K562 (cell line): ENCODE measurements around the gene DHRS12. TPM values are rescaled to one million over a fixed set of nuclear protein-coding genes. Genes with fewer than 3 reads are reported as not detected.

Experiments used
- ATAC-seq: fragments of 200-7000 bp; cut with Tn5 transposase; 3 replicates; pipeline ENCODE4 v1.9.1; 2020; ENCODE audit warnings: moderate library complexity
- BruUV-seq: library from RNA; stranded (reverse); fragments of 400-500 nt; replicated peaks from 2 replicates; lab custom pipeline; 2021; lab: Mats Ljungman, UMichigan
- CTCF ChIA-PET: fragments of 300-600 bp; formaldehyde crosslinking; extraction: SDS; loops from one replicate; lab custom pipeline; 2021; ENCODE audit warnings: low intra/inter-chr PET ratio; lab: Yijun Ruan, JAX
- POLR2A ChIA-PET: fragments of 300-600, 350-650 bp; sonication (Branson Sonifier 250); formaldehyde crosslinking; extraction: SDS; loops from one replicate; lab custom pipeline; 2021; ENCODE audit warnings: antibody characterized with exemption, inconsistent platforms; lab: Yijun Ruan, JAX
- DNase-seq, 4 experiments: peaks; one replicate each; pipeline versions ENCODE4 v3.0.0 to v3.0.0-alpha.2; 2011 to 2018; ENCODE audit warnings: low spot score in 3 of 4, mixed read lengths in 3 of 4; ENCODE audit errors: extremely low read depth in 1 of 4
- FAIRE-seq: peaks from 2 replicates; lab custom pipeline; 2011; peaks lifted over from hg19 to GRCh38; lab: Jason Lieb, UNC
- H2AFZ ChIP-seq: 2 replicates; pipeline ENCODE4 v1.6.0; 2011; ENCODE audit warnings: low read depth, low read length, control low read depth, inconsistent platforms
- H3K27ac ChIP-seq: fragments of 200-600 bp; 3 replicates; pipeline ENCODE4 v1.8.0; 2011; ENCODE audit warnings: low read depth, mild to moderate bottlenecking, control low read depth, inconsistent platforms, low read length, moderate library complexity, mixed read lengths; ENCODE audit errors: extremely low read depth
- H3K27me3 ChIP-seq, 2 experiments: fragments of 300-600 bp in 1 of 2; 2 replicates in 1 of 2; 3 replicates in 1 of 2; pipeline versions ENCODE4 v1.6.0 to v1.8.0; 2011; ENCODE audit warnings: inconsistent platforms in 2 of 2, low read length in 2 of 2, mild to moderate bottlenecking in 1 of 2, mixed read lengths in 1 of 2, moderate library complexity in 1 of 2; ENCODE audit not compliant: control insufficient read depth in 2 of 2, insufficient read depth in 2 of 2
- H3K36me3 ChIP-seq: fragments of 300-600 bp; 3 replicates; pipeline ENCODE4 v1.8.0; 2011; ENCODE audit warnings: mild to moderate bottlenecking, low read length, inconsistent platforms; ENCODE audit not compliant: control insufficient read depth, insufficient read depth
- H3K4me1 ChIP-seq, 2 experiments: fragments of 200-600 bp in 1 of 2; replicated peaks in 1 of 2; 2 replicates in 1 of 2; 3 replicates in 1 of 2; pipeline versions ENCODE4 v1.5.1 to v1.8.0; 2011; ENCODE audit warnings: inconsistent platforms in 2 of 2, low read length in 2 of 2, mild to moderate bottlenecking in 1 of 2, mixed read lengths in 1 of 2, moderate library complexity in 1 of 2; ENCODE audit not compliant: control insufficient read depth in 2 of 2, insufficient read depth in 2 of 2
- H3K4me2 ChIP-seq: 2 replicates; pipeline ENCODE4 v1.6.1; 2011; ENCODE audit warnings: low read length, control low read depth, inconsistent platforms, mixed read lengths; ENCODE audit not compliant: insufficient read depth
- H3K4me3 ChIP-seq: fragments of 200-600 bp; sonication (generic), shearing (Covaris generic); 2 replicates; pipeline ENCODE4 v1.5.1; 2016; ENCODE audit warnings: control low read depth, inconsistent platforms
- H3K79me2 ChIP-seq: fragments of 200-600 bp; 3 replicates; pipeline ENCODE4 v1.8.0; 2011; ENCODE audit warnings: low read length, inconsistent platforms; ENCODE audit not compliant: control insufficient read depth, insufficient read depth
- H3K9ac ChIP-seq, 2 experiments: 2 replicates each; pipeline versions ENCODE4 v1.6.0 to v1.6.1; 2011; ENCODE audit warnings: low read depth in 2 of 2, low read length in 2 of 2, control low read depth in 1 of 2, inconsistent platforms in 1 of 2, mild to moderate bottlenecking in 1 of 2, mixed read lengths in 1 of 2; ENCODE audit not compliant: insufficient read depth in 1 of 2
- H3K9me1 ChIP-seq: one replicate; pipeline ENCODE4 v1.6.0; 2011; ENCODE audit warnings: inconsistent platforms, mild to moderate bottlenecking, low read length, moderate library complexity; ENCODE audit not compliant: control insufficient read depth, insufficient read depth
- H3K9me3 ChIP-seq: replicated peaks from 2 replicates; pipeline ENCODE4 v1.5.1; 2011; ENCODE audit warnings: low read depth, low read length, inconsistent platforms; ENCODE audit not compliant: control insufficient read depth, insufficient read depth
- H4K20me1 ChIP-seq: replicated peaks from 2 replicates; pipeline ENCODE4 v1.6.1; 2011; ENCODE audit warnings: low read length, inconsistent platforms, mixed read lengths; ENCODE audit not compliant: control insufficient read depth, insufficient read depth
- EWSR1 ChIP-seq: fragments of 450-650 bp; IDR thresholded peaks from 2 replicates; pipeline ENCODE4 v1.6.1; 2018; ENCODE audit warnings: borderline replicate concordance, mild to moderate bottlenecking, low read depth, moderate library complexity; ENCODE audit not compliant: partially characterized antibody
- KLF1 ChIP-seq: fragments of 450-650 bp; IDR thresholded peaks from 2 replicates; pipeline ENCODE4 v1.6.1; 2016; ENCODE audit warnings: missing genetic modification characterization, missing compliant biosample characterization
- RBBP5 ChIP-seq: fragments of 200-600 bp; sonication (generic); IDR thresholded peaks from 2 replicates; pipeline ENCODE4 v1.6.1; 2012; ENCODE audit warnings: borderline replicate concordance, mild to moderate bottlenecking, low read length, control low read depth, inconsistent platforms; ENCODE audit not compliant: insufficient read depth, poor library complexity, severe bottlenecking
- RBM25 ChIP-seq: fragments of 200-400 bp; formaldehyde crosslinking; IDR thresholded peaks from 2 replicates; pipeline ENCODE4 v1.6.1; 2018; ENCODE audit warnings: low read length, low read depth, moderate library complexity; ENCODE audit not compliant: severe bottlenecking
- ZNF146 ChIP-seq: IDR thresholded peaks from one replicate; pipeline ENCODE4 v1.6.1; 2018; ENCODE audit warnings: missing compliant biosample characterization; ENCODE audit not compliant: unreplicated experiment
- WGBS: fragments of 100-300 bp; shearing (Covaris generic); methylation state at CpG from one replicate; pipeline ENCODE4 v1.1.6; 2016; ENCODE audit warnings: low coverage, mixed read lengths; ENCODE audit not compliant: insufficient coverage; ENCODE audit errors: missing lambda C conversion rate; 5-methylcytosine and 5-hydroxymethylcytosine counted together
- in situ Hi-C: fragments of 300-500 bp; cut with MboI; formaldehyde crosslinking; loops from 4 replicates; pipeline ENCODE4 v1.15.0; 2018; ENCODE audit warnings: inconsistent platforms, mixed read lengths
- intact Hi-C: fragments of 100-400 bp; cut with micrococcal nuclease; formaldehyde crosslinking; loops from 2 replicates; pipeline ENCODE4 v1.14.2; 2022
- polyA plus RNA-seq, 8 experiments: library from polyadenylated mRNA; depleted of rRNA in 4 of 8; stranded (reverse) in 5 of 8; unstranded in 3 of 8; fragments of >200 nt; fragmentation: Nextera tagmentation in 2 of 8; fragmentation: Illumina TruSeq in 1 of 8; extraction: Ambion mirVana in 2 of 8; extraction: Trizol in 1 of 8; gene quantifications; 2 replicates each; pipeline versions ENCODE4 v1.2.1 to v1.2.3, GENCODE V29; 2011 to 2014; ENCODE audit warnings: inconsistent platforms in 1 of 8, missing spikeins in 1 of 8
- total RNA-seq, 7 experiments: library from RNA; depleted of rRNA in 6 of 7; stranded (reverse); fragments of >200 nt in 6 of 7; fragmentation: Illumina TruSeq in 2 of 7; extraction: Trizol in 2 of 7; gene quantifications; 2 replicates each; pipeline versions ENCODE4 v1.2.1 to v1.2.3, GENCODE V29; 2011 to 2021; ENCODE audit warnings: low replicate concordance in 1 of 7

The DHRS12 gene
- total and polyA plus RNA-seq, 9 of the 15 experiments (the other 6 are each of a cell fraction or from before 2014, with no cell fraction given), result 0.62 to 2.7 (median 0.98) TPM

DNA sequence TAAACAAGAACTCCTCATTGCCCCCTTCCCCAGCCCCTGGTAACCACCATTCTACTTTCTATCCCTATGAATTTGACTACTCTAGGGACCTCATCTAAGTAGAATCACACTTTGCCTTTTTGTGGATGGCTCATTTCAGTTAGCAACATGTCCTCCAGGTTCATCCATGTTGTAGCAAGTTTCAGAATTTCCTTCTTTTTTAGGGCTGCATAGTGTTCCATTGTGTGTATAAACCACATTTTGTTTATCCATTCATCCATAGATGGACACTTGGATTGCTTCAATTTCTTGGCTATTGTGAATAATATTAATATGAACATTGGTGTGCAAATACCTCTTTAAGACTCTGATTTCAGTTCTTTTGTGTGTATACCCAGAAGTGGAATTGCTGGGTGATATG, 4.8 kb upstream of the DHRS12 start:
- ChIA-PET POLR2A (no interaction called here), CTCF (no interaction called here)
- H3K9me1 ChIP-seq, result no peaks in the 10 kb centered on the region
- in situ Hi-C loops (no loop called here), intact Hi-C loops (no loop called here)
- H4K20me1 ChIP-seq, result no peaks in the 10 kb centered on the region
- H3K79me2 ChIP-seq, result peaks cover 7% of the 10 kb centered on the region; the same call in 1 of the 3 replicates
- H3K4me1 ChIP-seq, result peaks cover 16 to 17% of the 10 kb centered on the region in 2 experiments; a peak in 4 of 5 replicates
- no peak overlapping the region for H3K27ac ChIP-seq
- TF ChIP-seq RBM25 (peak; percentile 30), KLF1 (tag) (no peak), ZNF146 (CRISPR knock-in tag) (peak; percentile 80)
- no peaks in the 10 kb centered on the region for H3K27me3 ChIP-seq
- H3K9ac ChIP-seq, result no peak overlapping the region
- no peak for ATAC-seq
- no TSS peak for BruUV-seq
- FAIRE-seq, result no peak
- H3K36me3 ChIP-seq, result no peaks in the 10 kb centered on the region
- no peak for DNase-seq
- H3K4me3 ChIP-seq, result no peak overlapping the region
- no peak overlapping the region for H3K4me2 ChIP-seq
- H3K9me3 ChIP-seq, result no peaks in the 10 kb centered on the region
- no peak overlapping the region for H2AFZ ChIP-seq

DNA sequence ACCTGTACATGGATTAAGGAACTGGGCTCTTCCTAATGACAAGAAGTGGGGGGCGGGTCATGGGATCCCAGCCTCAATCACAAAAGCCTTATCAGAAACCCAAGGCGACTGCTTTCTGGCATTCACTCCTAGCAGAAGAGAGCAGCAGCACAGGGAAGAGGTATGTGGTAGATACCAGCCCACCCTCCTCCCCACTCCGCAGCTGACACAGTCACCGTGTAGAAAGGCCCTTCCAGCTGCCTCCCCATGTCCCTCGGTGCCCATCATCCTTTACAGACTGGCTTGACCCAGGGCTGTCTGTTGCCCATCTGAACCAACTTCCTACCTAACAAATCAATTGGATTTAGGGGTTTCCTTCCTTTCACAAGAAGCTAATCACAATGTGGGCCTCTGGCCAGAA, 3.1 kb upstream of the DHRS12 start:
- intact Hi-C loops, result no loop called here
- Histone ChIP-seq H3K27me3 (no peaks in the 10 kb centered on the region), H4K20me1 (no peaks in the 10 kb centered on the region), H3K4me2 (no peak overlapping the region), H3K4me3 (no peak overlapping the region), H3K36me3 (no peaks in the 10 kb centered on the region), H3K9ac (0 out of 4 replicates have a peak overlapping the region, but pooled peaks of 1 of the 2 experiments have one; percentile 37), H3K9me1 (no peaks in the 10 kb centered on the region), H2AFZ (no peak overlapping the region), H3K4me1 (peaks cover 23 to 30% of the 10 kb centered on the region in 2 experiments; a peak in 4 of 5 replicates), H3K27ac (no peak overlapping the region), H3K79me2 (peaks cover 7% of the 10 kb centered on the region; the same call in 1 of the 3 replicates), H3K9me3 (no peaks in the 10 kb centered on the region)
- ChIA-PET CTCF (no interaction called here), POLR2A (no interaction called here)
- FAIRE-seq, result no peak
- no TSS peak for BruUV-seq
- no peak for ATAC-seq
- TF ChIP-seq RBBP5 (no peak), EWSR1 (no peak)
- 7% methylated on average over 5 of the region's 5 CpGs for WGBS
- peak in 1 of 4 experiments; percentile 28 for DNase-seq
- in situ Hi-C loops, result no loop called here
